Activated T-helper 17 cell treated with anti-CD3 and anti-CD28 coated beads, Interleukin-2, amount 50 U/mL, for 72 hours (primary cell): ENCODE data around the gene ABHD11. TPM values are rescaled to one million over a fixed set of nuclear protein-coding genes. Genes with fewer than 3 reads are reported as not detected.

Experiments used
- total RNA-seq, 2 donors: library from RNA; stranded (reverse); gene quantifications; one replicate each; pipeline ENCODE4 v1.2.3, GENCODE V29; 2022

The ABHD11 gene
- total RNA-seq, 2 donors from 2014 or later = 11.9 to 21.2 TPM

Other genes with a start within 250 kb of the ABHD11 start
- 100 to 1,000 TPM in 1 of 2 donors, 10 to 100 TPM in 1; 59.7 to 102 TPM for gene BAZ1B, start 216.5 kb downstream of the ABHD11 start, total RNA-seq
- gene BCL7B, start 181.1 kb downstream of the ABHD11 start, total RNA-seq = 10 to 100 TPM; 52.4 to 76.7 TPM
- 10 to 100 TPM; 34.7 to 43.5 TPM for gene TBL2, start 160.2 kb downstream of the ABHD11 start, total RNA-seq
- gene MLXIPL, start 114.3 kb downstream of the ABHD11 start, total RNA-seq = not detected
- under 1 TPM; 0.15 to 0.48 TPM for gene VPS37D, start 71.0 kb downstream of the ABHD11 start, total RNA-seq
- gene DNAJC30, start 55.3 kb downstream of the ABHD11 start, total RNA-seq = 1 to 10 TPM; 5.3 to 7.6 TPM
- 10 to 100 TPM; 54.6 to 82.3 TPM for gene BUD23, start 55.2 kb downstream of the ABHD11 start, total RNA-seq
- 10 to 100 TPM; 16.8 to 40.9 TPM for gene STX1A, start 19.1 kb downstream of the ABHD11 start, total RNA-seq
- not detected for gene CLDN3, start 31.5 kb upstream of the ABHD11 start, total RNA-seq
- under 1 TPM in 1 of 2 donors, not detected in 1; 0.26 TPM for gene CLDN4, start 92.2 kb upstream of the ABHD11 start, total RNA-seq
- 1 to 10 TPM in 1 of 2 donors, under 1 TPM in 1; 0.76 to 1.5 TPM for gene METTL27, start 103.7 kb upstream of the ABHD11 start, total RNA-seq
- gene TMEM270, start 122.4 kb upstream of the ABHD11 start, total RNA-seq = not detected